Peyer's patch (tissue), 4 donors: ENCODE data around the gene METTL16.

Experiments used
- POLR2A ChIP-seq, 2 donors: fragments of 450-650 bp; IDR thresholded peaks; one replicate each; pipeline ENCODE4 v1.5.1; 2017; ENCODE audit warnings: antibody characterized with exemption in 2 of 2, mild to moderate bottlenecking in 2 of 2, moderate library complexity in 2 of 2
- TF ChIP-seq, protein P1 (sequence below), 6 experiments: fragments of 450-650 bp in 4 of 6; fragments of 200-600 bp in 2 of 6; sonication (generic) in 1 of 6; IDR thresholded peaks; one replicate each; pipeline ENCODE4 v1.5.1; 2017 to 2019; ENCODE audit warnings: antibody characterized with exemption in 6 of 6, mild to moderate bottlenecking in 3 of 6, moderate library complexity in 1 of 6

DNA sequence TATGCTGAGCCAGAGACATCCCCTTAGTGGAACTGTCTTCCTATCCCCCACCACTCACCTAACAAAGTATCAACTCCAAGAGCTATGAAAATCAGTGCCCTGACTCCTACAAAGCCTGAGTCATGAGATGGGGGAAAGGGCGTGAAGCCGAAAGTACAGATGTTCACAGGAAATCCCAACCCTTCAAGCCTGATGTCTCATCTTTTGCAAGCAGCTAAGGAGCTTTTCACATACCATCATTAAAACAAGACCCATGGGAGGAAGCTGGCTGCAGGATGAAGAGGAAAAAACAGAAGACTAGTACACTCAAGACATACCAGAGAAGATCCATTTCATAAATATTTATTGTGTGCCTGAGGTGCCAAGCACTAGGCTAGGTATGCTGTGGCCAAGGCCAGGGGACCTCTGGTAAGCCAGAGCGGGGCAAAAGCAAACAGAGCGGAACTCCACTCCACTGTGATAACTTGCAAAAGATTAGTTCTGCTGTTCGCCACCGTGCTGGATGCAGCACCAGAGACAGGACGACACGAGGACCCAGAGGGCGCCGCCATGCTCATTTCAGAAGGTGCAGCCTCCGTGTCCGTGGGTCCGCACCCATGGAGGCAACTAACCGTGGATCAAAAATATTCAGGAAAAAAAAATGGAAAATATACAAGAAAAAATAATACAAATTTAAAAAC, 106.3 kb downstream of the METTL16 start:
- TF ChIP-seq POLR2A (IDR thresholded peaks at IDR 0.05), result no peak
- TF ChIP-seq, protein P1, sequence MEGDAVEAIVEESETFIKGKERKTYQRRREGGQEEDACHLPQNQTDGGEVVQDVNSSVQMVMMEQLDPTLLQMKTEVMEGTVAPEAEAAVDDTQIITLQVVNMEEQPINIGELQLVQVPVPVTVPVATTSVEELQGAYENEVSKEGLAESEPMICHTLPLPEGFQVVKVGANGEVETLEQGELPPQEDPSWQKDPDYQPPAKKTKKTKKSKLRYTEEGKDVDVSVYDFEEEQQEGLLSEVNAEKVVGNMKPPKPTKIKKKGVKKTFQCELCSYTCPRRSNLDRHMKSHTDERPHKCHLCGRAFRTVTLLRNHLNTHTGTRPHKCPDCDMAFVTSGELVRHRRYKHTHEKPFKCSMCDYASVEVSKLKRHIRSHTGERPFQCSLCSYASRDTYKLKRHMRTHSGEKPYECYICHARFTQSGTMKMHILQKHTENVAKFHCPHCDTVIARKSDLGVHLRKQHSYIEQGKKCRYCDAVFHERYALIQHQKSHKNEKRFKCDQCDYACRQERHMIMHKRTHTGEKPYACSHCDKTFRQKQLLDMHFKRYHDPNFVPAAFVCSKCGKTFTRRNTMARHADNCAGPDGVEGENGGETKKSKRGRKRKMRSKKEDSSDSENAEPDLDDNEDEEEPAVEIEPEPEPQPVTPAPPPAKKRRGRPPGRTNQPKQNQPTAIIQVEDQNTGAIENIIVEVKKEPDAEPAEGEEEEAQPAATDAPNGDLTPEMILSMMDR (IDR thresholded peaks at IDR 0.05), result no peak
